ENCODE data around the gene CXCR2.
"Not testable (repeated sequence)": the region's sequence is repeated elsewhere in the genome, so short reads cannot be mapped to it uniquely, and the experiment has no call there.

The CXCR2 gene

DNA sequence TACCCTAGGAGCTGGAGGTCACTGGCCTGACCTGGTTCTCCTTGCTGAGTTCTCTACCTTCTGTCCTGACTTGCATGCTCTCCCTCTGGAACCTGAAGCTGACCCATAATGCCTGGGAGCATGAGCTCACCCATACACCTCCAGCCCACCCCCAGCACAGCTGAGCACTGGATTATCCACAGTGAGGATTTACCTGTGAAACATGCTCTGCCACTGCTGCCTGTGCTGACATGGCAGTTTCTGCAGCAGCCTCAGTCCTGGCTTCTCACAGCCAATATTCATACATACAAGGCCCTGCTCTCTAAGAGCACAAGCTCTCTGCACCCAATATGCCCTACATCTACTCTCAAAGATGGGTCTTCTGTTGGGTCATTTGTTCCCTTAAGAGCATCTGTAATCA, 5.0 kb downstream of the CXCR2 start:
- no peak for DNase-seq

DNA sequence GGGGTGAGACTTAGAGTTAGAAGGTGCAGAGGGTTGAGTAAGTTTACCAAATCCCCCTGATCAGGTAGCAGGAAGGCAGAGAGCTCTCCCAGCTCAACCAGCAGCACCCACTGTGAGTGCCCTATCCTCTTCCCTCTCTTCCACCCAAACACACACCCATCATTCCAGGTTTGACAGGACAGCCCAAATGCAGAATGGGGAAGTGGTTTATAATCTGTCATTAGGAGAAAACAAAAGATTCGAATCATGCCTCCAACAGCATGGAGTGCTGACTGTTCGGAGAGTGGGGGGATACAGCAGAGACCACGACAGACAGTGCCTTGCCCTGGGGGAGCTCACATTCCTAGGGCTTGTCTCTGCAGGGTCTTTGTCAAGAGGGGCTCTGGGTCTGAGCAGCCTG, 11.7 kb downstream of the CXCR2 start:
- DNase-seq, result no peak

- DNase-seq, result no peak
These were observed 12.2 kb downstream of the CXCR2 start for GRCh38 chr2:218138047-218138446.

DNA sequence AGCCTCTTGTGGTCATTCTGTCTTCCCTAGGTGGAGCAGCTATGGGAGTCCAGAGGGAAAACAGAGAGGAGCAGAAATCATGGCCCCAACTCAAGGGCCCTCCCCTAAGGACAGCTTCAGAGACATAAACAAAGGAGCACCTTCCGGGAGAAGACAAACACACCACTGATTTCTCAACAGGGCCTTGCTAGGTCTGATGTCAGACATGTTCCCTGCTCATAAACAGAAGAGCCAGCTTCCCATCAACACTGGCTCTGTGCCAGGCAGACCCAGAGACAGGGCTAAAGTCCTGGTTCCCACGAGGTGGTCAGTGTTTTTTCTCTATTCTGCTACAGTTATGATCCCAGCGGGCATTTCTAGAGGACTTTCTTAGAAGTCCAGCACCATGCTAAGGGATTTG, 19.3 kb downstream of the CXCR2 start:
- no peak for DNase-seq

DNA sequence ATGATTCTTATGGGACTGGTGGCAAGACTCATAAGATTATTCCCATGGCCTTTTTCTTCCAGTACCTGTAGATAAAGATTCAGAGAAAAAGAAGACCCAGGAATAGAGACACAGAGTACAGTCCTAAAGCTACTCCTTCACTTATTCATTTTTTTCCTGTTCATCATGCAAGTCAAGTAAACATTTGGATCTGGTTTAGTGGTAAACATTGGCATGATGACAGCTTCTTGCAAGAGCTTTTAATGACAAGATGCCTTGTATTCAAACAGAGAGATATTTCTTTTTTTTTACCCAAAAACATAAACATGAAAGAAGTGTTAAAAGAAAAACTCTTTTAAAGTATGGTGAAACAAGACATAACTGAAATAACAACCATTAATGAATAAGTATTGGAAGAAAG, 20.2 kb downstream of the CXCR2 start:
- no peak for DNase-seq

DNA sequence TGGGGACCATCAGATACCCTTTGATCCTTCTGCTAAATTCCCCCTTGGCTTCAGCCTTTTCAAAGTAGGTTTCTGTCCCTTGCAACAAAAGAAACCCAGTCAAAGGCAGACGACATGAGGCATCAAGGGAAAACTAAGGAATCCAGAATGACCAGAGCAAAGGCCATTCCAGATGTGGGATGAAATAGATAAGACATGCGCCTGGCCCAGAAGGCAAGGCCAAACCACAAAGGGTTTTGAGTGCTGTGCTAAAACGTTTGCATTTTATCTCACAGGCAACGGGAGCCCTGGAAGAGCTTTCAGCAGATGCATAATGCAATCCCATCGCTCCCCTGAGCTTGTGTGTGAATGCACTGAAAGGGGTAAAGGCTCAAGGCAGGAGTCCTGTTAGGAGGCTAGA, 23.3 kb downstream of the CXCR2 start:
- DNase-seq, result no peak

- DNase-seq, result no peak
These were observed 24.1 kb downstream of the CXCR2 start for GRCh38 chr2:218149848-218150440.

DNA sequence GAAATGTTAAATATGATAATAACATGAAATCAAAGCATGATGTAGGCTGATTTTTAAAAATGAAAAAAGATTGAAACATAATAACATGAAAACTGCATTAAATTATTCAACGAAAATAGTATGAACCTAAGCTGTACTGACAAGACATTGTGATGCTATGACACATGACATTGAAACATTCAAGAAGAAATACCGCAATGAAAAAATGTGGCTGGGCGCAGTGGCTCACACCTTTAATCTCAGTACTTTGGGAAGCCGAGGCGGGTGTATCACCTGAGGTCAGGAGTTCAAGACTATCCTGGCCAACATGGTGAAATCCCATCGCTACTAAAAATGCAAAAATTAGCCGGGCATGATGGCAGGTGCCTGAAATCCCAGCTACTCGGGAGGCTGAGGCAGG, 26.3 kb downstream of the CXCR2 start:
- DNase-seq, result no peak

DNA sequence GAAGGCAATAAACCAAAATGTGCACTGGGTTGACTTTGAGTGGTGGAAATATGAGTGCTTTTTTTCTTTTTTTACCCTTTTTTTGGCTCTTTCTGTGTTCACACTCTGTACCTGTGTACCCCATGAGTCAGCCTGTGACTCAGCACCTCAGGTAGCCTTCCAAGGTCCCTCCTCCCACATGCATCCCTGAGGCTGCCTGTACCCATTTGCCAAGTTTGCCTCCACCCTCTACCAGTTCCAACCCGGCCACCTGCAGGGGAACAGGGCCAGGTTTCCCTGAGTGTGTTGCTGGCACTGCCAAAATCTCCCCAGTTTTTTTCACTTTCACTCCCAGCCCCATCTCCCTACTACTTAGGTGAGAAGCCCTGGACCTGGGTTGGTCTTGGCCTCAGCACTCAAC, 26.9 kb downstream of the CXCR2 start:
- DNase-seq, result no peak

GRCh38 chr2:218155953-218156479, 30.2 kb downstream of the CXCR2 start:
- DNase-seq, result no peak

DNA sequence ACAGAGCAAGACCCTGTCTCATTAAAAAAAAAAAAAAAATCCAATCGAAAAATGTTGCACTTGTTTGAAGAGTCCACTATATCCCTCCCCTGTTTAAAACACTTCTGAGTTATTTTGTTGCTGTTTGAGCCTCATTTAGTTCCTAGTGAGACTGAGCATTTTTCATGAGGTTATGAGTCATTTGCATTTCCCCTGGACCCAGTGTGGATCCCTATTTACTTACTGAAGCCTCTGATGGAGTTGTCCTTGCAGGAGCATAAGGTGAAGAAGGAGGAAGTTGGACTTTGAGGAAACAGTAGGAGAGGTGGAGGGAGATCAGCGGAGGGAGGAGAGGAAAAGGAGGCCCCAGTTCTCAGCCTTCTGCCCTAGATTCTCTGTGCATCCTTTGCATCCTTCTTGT, 35.8 kb downstream of the CXCR2 start:
- DNase-seq, result no peak

- DNase-seq, result no peak
These were observed 37.0 kb downstream of the CXCR2 start for GRCh38 chr2:218162814-218163213.

- DNase-seq, result no peak
These were observed 41.0 kb downstream of the CXCR2 start, which contains the start of gene CXCR1 for GRCh38 chr2:218166791-218167190. TSS of gene CXCR1 (minus strand) at chr2:218166962. CDS start at chr2:218165211, 1,751 bp downstream.

- DNase-seq, result no peak
These were observed 42.2 kb downstream of the CXCR2 start for GRCh38 chr2:218168016-218168415.

DNA sequence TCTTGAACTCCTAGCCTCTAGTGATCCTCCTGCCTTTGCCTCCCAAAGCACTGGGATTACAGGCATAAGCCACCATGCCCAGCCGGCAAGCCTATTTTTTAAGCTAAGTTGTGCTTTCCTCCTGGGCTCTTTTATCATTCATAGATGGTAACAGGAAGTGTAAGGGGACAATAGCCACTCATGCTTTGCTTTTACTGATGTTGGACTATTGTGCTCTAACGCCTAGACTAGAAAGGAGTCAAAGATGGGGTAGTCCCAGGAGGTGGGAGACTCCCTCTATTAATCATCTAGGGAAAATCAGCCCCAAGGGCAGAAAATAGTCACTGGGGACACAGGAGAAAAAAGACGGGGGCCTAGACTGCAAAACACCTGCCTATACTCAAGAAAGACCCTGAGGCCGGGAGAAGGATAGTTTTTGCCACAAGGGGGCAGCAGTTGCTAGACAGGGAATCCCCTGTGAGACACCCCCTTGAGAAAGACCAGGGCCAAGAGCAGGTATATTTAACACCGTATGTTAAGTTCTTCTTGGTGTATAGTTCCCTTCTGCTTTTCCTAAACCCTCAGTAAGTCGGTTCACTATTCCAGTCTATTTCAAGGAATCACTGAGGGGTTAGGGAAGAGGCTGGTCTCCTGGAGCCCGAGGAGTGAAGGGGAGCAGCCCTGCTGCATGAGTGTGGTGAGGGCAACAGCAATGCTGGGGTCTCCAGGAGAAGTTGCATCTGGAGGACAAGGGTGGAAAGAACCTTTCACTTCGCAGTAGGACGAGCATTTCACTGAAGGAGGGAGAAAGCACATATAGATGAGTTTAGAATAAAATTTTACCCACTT, 43.0 kb downstream of the CXCR2 start:
- peak; percentile 1 for DNase-seq

GRCh38 chr2:218169757-218170546, 44.1 kb downstream of the CXCR2 start:
- no peak for DNase-seq

DNA sequence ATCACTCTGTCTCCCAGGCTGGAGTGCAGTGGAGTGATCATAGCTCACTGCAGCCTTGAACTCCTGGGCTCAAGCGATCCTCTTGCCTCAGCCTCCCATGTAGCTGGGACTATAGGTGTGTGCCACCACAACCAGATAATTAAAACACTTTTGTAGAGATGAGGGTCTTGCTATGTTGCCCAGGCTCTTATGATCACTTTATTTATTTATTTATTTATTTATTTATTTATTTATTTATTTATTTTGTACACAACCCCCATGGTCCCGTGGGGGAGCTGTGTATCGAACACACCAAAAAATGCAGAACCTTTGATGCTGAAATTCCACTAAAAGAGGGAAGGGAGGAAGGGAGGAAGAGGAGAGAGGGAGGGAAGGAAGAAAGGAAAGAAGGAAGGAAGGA, 45.9 kb downstream of the CXCR2 start:
- not testable (repeated sequence) for DNase-seq

DNA sequence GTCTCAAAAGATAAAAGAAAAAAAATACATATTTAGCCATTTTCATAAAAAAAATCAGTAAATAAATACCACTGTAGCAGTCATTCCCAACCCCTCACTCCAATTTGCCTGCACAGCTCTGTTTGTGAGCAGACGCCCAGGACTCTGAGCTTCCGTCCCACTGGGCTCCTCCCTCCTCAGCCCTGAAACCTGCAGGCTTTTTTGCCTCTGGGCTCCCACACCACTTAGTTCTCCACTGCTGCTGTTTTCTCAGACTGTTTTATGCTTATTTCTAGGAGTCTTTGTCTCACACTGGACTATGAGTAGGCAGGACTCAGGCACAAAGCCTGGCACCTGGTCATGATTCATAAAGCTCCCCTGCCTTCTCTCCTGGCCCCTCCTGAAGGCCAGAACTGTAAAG, 47.0 kb downstream of the CXCR2 start:
- no peak for DNase-seq

GRCh38 chr2:218179782-218180181, 54.0 kb downstream of the CXCR2 start:
- DNase-seq, result no peak

DNA sequence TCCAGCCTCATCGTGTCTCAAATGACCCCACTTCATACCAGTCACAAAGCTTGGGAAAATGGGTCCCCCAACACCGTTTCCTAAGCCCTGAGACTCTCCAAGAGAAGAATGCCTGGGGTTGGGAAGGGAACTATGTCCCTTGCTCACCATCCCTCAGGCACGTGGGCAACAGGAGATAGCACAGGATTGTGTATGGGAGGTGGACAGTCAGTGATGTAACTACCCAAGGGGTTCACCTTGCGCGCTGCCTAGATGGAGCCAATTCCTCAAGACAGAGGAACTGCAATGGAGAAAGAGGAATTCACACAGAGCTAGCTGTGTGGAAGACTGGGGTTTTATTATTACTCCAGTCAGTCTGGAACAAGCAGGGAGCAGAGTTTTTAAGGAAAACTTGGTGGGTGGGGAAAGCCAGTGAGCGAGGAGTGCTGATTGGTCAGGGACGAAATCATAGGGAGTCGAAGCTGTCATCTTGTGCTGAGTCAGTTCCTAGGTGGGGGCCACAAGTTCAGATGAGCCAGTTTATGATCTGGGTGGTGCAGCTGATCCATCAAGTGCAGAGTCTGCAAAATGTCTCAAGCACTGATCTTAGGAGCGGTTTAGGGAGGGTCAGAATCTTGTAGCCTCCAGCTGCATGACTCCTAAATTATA, 54.8 kb downstream of the CXCR2 start:
- no peak for DNase-seq

DNA sequence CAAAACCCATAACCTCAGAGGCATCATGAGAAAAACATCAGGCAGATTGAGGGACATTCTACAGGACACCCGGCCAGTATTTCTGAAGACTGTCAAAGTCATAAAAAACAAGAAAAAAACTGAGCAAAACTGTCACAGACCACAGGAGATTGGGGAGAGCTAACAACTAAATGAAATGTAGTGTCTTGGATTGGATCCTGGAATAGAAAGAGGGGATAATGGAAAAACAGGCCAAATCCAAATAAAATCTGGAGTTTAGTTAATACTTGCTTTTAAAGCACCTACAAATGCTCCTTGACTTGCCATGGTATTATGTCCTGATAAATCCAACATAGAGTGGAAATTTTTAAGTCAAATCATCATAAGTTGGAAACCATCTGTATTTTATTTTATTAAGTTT, 58.5 kb downstream of the CXCR2 start:
- no peak for DNase-seq

GRCh38 chr2:218186355-218186766, 60.5 kb downstream of the CXCR2 start:
- peak; percentile 60 for DNase-seq

Data from NCI-H146 (cell line).